ENCODE data around the gene ZNF540. TPM values are rescaled to one million over a fixed set of nuclear protein-coding genes. Genes with fewer than 3 reads are reported as not detected.

The ZNF540 gene
- total RNA-seq, 1 donor from 2014 or later, result 0.13 TPM

Other genes starting within 250 kb of the ZNF540 start
- 4.0 and 4.1 TPM in 2 replicates for gene ZNF527, start 223.8 kb upstream of the ZNF540 start, total RNA-seq
- 4.3 and 7.3 TPM in 2 replicates for gene ZNF569, start 127.4 kb upstream of the ZNF540 start, total RNA-seq
- gene ZNF570, start 125.5 kb upstream of the ZNF540 start, total RNA-seq, result 5.9 and 9.6 TPM in 2 replicates
- gene ZNF793, start 87.9 kb upstream of the ZNF540 start, total RNA-seq, result 0.13 and 2.0 TPM in 2 replicates
- gene ZNF571, start 84 bp upstream of the ZNF540 start, total RNA-seq, result 1.6 and 2.9 TPM in 2 replicates
- gene ZFP30, start 60.6 kb downstream of the ZNF540 start, total RNA-seq, result 11.7 and 15.5 TPM in 2 replicates
- 2.9 and 5.2 TPM in 2 replicates for gene ZNF607, start 124.9 kb downstream of the ZNF540 start, total RNA-seq
- gene ZNF573, start 184.7 kb downstream of the ZNF540 start, total RNA-seq, result 3.8 and 4.5 TPM in 2 replicates

Measured in pulmonary artery endothelial cell (primary cell).